Epithelial cell of proximal tubule (primary cell): ENCODE measurements around the gene MTF2. TPM values are rescaled to one million over a fixed set of nuclear protein-coding genes. Genes with fewer than 3 reads are reported as not detected.

Experiments used
- DNase-seq: peaks from one replicate; pipeline ENCODE4 v3.0.0-alpha.2; 2011; ENCODE audit warnings: low read depth
- H3K4me3 ChIP-seq: 2 replicates; pipeline ENCODE4 v1.5.1; 2011; ENCODE audit warnings: low read depth, mild to moderate bottlenecking, low read length
- total RNA-seq: library from RNA; depleted of rRNA; stranded (reverse); fragments of >200 nt; gene quantifications from 2 replicates; pipeline ENCODE4 v1.2.3, GENCODE V29; 2015
- TF ChIP-seq, protein P1 (sequence below): conservative IDR thresholded peaks from 2 replicates; pipeline ENCODE4 v1.5.1; 2012; ENCODE audit warnings: low read depth, mild to moderate bottlenecking, low read length

Gene MTF2
- total RNA-seq, 1 donor from 2014 or later, result 26.3 TPM

GRCh38 chr1:93137604-93138292 is 58.7 kb downstream of the MTF2 start:
- no peak for DNase-seq
- H3K4me3 ChIP-seq, result no peak overlapping the region
- TF ChIP-seq, protein P1, sequence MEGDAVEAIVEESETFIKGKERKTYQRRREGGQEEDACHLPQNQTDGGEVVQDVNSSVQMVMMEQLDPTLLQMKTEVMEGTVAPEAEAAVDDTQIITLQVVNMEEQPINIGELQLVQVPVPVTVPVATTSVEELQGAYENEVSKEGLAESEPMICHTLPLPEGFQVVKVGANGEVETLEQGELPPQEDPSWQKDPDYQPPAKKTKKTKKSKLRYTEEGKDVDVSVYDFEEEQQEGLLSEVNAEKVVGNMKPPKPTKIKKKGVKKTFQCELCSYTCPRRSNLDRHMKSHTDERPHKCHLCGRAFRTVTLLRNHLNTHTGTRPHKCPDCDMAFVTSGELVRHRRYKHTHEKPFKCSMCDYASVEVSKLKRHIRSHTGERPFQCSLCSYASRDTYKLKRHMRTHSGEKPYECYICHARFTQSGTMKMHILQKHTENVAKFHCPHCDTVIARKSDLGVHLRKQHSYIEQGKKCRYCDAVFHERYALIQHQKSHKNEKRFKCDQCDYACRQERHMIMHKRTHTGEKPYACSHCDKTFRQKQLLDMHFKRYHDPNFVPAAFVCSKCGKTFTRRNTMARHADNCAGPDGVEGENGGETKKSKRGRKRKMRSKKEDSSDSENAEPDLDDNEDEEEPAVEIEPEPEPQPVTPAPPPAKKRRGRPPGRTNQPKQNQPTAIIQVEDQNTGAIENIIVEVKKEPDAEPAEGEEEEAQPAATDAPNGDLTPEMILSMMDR, result no peak

GRCh38 chr1:93140106-93140505 is 61.0 kb downstream of the MTF2 start:
- H3K4me3 ChIP-seq, result no peak overlapping the region
- TF ChIP-seq, protein P1, result no peak
- no peak for DNase-seq

DNA sequence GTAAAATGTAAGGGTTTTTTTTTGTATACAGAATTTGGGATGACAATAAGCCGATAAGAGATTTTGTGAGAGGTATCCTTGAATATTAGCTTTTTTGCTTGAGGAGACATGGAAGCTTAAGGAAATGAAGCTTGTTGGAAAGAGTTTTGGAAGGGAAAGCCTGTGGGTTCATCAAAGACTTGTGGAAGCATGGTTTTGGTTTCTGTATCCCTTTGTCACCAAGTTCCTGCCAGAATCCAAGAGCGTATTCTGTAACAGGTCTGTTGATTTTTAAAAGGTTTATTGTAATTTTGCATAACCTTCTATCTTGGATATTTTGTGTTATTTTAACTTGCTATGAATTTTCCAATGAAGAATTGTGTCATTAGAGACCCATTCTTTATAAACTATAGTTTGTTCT is 63.1 kb downstream of the MTF2 start:
- H3K4me3 ChIP-seq, result no peak overlapping the region
- TF ChIP-seq, protein P1, result no peak
- DNase-seq, result no peak

- H3K4me3 ChIP-seq, result no peak overlapping the region
- TF ChIP-seq, protein P1, result no peak
- no peak for DNase-seq
Measured at GRCh38 chr1:93143136-93143535, 64.1 kb downstream of the MTF2 start.

DNA sequence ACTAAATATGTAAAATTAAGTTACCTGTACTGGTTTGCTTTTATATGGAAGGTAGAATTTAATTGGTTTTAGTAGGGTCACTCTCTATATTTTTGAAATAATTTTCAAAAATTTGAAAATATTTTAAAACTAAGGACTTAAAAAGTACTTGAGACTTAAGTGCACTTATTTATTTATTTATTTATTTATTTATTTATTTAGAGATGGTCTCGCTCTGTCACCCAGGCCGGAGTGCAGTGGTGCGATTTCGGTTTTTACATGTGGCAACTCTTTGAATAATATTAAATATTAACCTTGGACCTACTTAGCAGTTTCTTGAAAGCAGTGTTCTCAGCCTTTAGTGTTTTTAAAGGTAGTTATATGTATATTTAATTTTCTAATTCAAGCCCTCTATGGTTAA is 64.7 kb downstream of the MTF2 start:
- H3K4me3 ChIP-seq, result no peak overlapping the region
- TF ChIP-seq, protein P1, result no peak
- DNase-seq, result no peak

GRCh38 chr1:93148001-93148400 is 68.9 kb downstream of the MTF2 start:
- H3K4me3 ChIP-seq, result no peak overlapping the region
- TF ChIP-seq, protein P1, result no peak
- DNase-seq, result no peak

DNA sequence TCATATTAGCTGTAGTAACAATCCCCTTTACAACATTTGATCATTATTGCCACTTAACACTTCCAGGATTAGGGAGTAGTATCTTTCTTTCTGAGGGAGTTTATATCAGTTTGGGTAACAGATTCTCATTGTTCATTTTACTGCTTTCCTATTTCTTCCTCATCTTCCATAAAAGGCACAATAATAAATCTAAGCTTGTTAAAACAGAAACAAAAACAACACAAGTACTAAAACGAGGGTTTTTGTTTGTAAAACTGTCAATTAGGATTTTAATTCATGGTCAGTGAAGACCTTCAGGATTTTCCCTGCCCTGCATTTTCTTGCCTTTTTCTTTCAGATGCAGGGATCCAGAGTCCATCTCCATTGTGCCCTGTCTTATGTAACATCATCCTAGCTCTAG is 71.6 kb downstream of the MTF2 start:
- no peak for DNase-seq
- TF ChIP-seq, protein P1, result no peak
- H3K4me3 ChIP-seq, result no peak overlapping the region
